Stimulated activated CD8-positive, alpha-beta memory T cell treated with anti-CD3 and anti-CD28 coated beads, Interleukin-7, amount 100 ng/mL, for 24 hours (primary cell): ENCODE results near the gene GDNF.
"Not testable (repeated sequence)": the region's sequence is repeated elsewhere in the genome, so short reads cannot be mapped to it uniquely, and the experiment has no call there.

Experiments
- DNase-seq: peaks from one replicate; pipeline ENCODE4 v3.0.0-alpha.2; 2020; ENCODE audit warnings: low read depth

Gene GDNF

DNA sequence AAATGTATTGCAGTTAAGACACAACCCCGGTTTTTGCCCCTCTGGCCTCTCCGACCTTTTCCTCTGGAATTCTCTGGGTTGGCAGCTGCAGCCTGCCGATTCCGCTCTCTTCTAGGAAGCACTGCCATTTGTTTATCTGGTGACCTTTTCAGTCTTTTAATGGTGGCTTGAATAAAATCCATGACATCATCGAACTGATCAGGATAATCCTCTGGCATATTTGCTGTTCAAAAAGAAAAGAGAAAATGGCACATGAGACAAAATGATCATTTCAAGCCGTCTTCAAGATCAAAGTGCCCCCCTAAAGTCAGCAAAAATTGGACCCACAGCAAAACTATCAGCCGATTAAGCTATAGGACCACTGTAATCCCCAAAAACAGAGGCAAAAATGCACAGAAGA, 23.9 kb downstream of the GDNF start:
- DNase-seq: no peak

DNA sequence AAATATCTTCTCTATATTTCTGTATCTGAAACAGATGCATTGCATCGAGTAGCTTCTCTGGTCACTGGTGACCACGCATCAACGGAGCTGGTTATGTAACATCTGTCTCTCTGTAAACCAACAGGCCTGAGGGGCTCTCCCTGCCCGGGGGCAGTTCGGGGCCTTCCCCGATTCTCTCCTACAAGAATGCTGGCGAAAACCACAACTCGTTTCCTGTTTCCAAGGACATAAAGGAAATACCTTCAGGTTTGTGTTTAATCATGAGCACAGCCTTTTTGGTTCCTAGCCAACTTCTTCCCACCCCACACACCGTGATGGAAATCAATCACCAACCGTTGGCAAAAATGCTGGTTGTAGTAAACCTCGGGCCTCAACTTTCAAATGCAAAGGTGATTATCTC, 25.1 kb downstream of the GDNF start:
- no peak for DNase-seq

DNA sequence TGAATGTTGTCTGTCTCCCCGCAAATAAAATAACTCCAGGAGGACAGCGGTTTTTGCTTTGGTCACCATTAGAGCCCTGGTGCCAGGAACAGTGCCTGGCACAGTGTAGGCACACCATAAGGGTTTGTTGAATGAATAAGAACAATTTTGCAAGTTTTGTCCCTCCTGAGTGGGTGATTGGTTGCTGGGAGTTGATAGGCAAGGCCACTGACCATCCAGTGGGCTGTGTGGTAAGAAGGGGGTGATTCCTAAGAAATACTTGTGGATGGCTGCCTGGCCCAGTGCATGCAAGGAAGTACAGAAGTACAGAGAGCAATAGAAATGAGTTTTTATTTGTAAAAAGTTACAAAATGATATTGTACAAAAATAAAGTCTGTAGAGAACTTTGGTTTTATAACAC, 27.5 kb downstream of the GDNF start:
- DNase-seq: no peak

GRCh38 chr5:37811866-37812265, 28.0 kb downstream of the GDNF start:
- no peak for DNase-seq

DNA sequence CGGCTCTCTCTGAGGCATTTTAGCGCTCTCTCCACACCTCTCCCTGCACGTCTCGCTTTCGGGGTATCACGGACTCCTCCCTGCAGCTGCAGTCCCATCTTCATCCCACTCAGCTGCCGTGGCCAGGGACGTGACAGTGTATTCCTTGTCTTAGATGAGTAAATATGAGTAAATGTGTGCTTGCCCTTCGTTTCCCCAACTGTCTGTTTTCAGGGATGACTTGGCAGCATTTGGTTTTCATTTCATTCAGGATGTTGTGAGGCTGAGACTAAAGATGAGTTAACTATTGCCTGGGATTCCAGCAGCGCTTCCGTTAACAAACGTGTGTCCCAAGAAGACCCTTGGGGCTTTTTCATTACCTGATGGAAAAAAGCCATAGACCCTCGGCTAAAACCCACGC, 29.5 kb downstream of the GDNF start:
- no peak for DNase-seq

GRCh38 chr5:37808945-37809344, 30.9 kb downstream of the GDNF start:
- DNase-seq: no peak

- no peak for DNase-seq
Measured at GRCh38 chr5:37807621-37808301, 32.1 kb downstream of the GDNF start.

- DNase-seq: no peak
Measured at GRCh38 chr5:37807015-37807414, 32.8 kb downstream of the GDNF start.

- no peak for DNase-seq
Measured at GRCh38 chr5:37806476-37806875, 33.4 kb downstream of the GDNF start.

GRCh38 chr5:37806016-37806415, 33.8 kb downstream of the GDNF start:
- DNase-seq: no peak

GRCh38 chr5:37804401-37804800, 35.4 kb downstream of the GDNF start:
- no peak for DNase-seq

GRCh38 chr5:37803487-37803886, 36.4 kb downstream of the GDNF start:
- no peak for DNase-seq

- DNase-seq: no peak
Measured at GRCh38 chr5:37801521-37801920, 38.3 kb downstream of the GDNF start.

- no peak for DNase-seq
Measured at GRCh38 chr5:37799865-37800421, 39.9 kb downstream of the GDNF start.

DNA sequence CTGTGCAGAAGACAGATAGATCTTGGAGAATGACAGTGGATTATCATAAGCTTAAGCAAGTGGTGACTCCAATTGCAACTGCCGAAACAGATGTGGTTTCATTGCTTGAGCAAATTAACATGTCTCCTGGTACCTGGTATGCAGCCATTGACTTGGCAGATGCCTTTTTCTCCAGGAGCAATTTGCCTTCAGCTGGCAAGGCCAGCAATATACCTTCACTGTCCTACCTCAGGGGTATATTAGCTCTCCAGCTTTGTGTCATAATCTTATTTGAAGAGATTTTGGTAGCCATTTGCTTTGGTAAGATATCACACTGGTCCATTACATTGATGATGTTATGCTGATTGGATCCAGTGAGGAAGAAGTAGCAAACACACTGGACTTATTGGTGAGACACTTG, 43.4 kb downstream of the GDNF start:
- not testable (repeated sequence) for DNase-seq

DNA sequence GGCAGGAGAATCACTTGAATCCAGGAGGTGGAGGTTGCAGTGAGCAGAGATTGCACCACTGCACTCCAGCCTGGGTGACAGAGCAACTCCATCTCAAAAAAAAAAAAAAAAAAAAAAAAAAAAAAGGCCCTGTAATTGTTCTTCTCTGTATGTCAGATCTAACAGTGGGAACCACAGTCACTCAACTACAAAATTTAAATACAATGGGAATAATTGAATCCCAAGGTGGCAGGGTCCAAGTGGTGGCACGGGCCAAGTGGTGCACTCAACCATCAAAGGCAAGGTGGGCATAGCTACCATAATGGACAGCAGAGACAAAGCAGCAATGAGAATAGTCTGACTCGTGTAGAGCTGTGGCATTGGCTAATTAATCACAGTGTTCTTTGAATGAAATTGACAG, 44.5 kb downstream of the GDNF start:
- not testable (repeated sequence) for DNase-seq

- DNase-seq: no peak
Measured at GRCh38 chr5:37792975-37793631, 46.7 kb downstream of the GDNF start.

- no peak for DNase-seq
Measured at GRCh38 chr5:37791321-37791720, 48.5 kb downstream of the GDNF start.

DNA sequence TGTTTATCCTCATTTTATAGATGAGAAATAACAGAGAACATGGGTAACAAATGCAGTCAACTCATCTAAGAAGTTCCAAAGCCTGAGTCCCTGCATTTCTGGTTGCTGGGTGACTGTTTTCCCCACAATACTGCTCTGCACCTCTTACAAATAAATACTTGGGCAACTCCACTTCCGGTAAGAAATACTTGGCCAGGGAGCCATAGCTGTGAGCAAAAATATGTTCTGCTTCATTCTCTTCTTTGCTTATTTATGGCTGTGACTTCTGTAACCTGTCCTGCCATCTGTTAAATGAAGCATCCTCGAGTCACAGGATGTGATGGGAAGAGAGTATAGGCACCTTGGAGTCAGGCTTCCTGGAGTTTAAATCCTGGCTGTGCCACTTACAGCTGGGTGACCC, 49.9 kb downstream of the GDNF start:
- no peak for DNase-seq

DNA sequence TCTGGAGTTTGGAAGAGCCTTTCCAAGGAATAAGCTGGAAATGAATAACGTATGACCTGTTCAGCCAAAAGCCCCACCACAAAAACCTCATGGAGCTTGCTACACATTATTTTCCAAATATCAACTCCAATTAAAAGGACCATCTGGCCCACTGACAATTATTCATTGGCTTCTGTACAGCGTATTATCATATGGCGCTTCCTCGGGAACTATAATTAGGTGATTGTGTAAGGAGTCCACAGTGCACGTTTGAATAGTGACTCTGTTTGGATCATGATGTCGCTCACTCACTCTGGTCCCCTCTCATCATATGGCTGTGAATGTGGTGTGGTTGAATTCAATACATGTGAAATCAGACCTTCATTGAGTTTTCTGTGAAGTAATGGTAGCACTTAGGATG, 52.1 kb downstream of the GDNF start:
- DNase-seq: no peak

- no peak for DNase-seq
Measured at GRCh38 chr5:37786862-37787519, 52.9 kb downstream of the GDNF start.

DNA sequence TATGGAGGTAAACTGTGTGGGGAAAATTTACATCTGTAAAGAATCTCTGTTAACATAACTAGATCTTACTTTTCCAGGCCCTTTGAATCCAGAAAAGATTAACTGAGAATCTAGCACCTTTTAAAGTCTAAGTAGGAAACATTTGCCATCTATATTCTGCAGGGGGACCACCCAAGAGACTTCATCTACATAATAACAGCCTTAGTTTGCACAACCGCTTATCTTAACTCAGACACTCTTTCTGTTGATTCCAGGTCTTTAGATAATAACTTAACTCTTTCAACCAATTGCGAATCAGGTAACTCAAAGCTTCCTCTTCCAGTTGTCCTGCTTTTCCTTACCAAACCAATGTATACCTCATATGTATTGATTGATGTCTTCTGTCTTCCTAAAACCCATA, 53.4 kb downstream of the GDNF start:
- DNase-seq: no peak

DNA sequence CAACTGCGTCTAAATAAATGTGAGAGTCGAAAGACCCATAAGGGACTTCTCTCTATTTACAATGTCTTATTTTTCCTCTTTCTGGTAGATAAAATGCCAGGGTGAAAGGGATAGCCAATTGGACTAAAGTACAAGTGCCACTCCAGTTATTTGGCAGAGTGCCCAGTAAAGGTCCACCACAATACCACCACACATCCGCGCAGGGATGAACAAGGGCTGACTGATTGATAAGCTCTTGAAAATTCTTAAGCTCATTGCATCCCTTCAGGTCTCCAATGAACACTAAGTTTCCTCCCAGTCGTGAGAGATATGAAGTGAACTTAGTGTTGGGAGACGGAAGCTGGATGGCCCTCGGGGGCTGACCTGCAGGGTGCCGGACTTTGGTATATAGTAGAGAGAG, 58.4 kb downstream of the GDNF start:
- DNase-seq: not testable (repeated sequence)
